ENCODE data around the gene CCDC77. TPM values are rescaled to one million over a fixed set of nuclear protein-coding genes. Genes with fewer than 3 reads are reported as not detected.

The CCDC77 gene
- total RNA-seq, 1 experiment from 2014 or later, result 21.9 TPM

DNA sequence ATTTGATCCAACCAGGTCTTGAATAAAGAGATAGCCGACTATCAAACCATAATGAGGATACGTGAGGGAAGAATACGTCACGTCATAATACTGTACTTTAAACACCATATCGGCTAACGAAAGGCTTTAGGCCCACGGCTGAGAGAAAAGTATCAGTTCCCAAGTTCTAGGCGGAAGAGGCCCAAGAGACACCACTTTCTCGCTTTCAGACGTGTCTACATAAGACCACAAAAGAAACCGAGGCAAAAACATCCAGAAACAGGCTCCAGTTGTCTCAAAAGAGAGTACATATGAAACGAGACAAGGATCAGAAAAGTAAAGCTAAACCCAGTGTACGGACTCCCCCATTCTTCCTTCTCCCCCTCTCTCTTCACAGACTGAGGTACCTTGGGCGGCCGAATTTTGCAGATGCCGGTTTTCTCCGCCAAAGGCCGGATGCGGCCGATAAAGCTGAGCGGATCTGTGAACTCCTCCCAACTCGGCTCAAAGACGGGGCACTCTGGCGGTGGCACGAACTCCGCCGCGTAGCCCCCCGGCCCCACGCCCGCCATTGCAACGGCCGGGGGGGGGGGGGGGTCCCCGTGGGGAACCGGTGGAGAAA lies 12.8 kb upstream of the CCDC77 start:
- Histone ChIP-seq H3K23me2 (ENCODE audit: insufficient read length, low read depth, low read length, poor library complexity, severe bottlenecking) (no peaks in the 10 kb centered on the region), H3K4me2 (ENCODE audit: insufficient read depth, insufficient read length, low read length) (peak overlapping the region; percentile 93), H4K91ac (ENCODE audit: insufficient read length, low read depth, low read length) (no peak overlapping the region), H3K56ac (ENCODE audit: insufficient read length, low read depth, low read length) (no peak overlapping the region), H3K18ac (ENCODE audit: insufficient read length, low read depth, low read length) (no peak overlapping the region), H3K4ac (ENCODE audit: low read depth, low read length) (no peak overlapping the region), H2BK20ac (ENCODE audit: low read depth, low read length, poor library complexity, severe bottlenecking) (no peak overlapping the region), H3T11ph (ENCODE audit: low read length) (no peak overlapping the region), H3K23ac (ENCODE audit: insufficient read length, low read depth, low read length) (no peak overlapping the region), H4K20me1 (ENCODE audit: control insufficient read depth, insufficient read depth, insufficient read length) (no peaks in the 10 kb centered on the region), H3K4me1 (ENCODE audit: insufficient read depth, low read length) (no peaks in the 10 kb centered on the region), H3K14ac (ENCODE audit: insufficient read depth, low read length) (peak overlapping the region; percentile 59; the same call in 1 of the 2 replicates), H3K27ac (ENCODE audit: insufficient read length, low read depth, low read length) (peak overlapping the region; percentile 76), H2BK12ac (ENCODE audit: insufficient read length, low read depth, low read length) (no peak overlapping the region), H2BK120ac (ENCODE audit: low read depth, low read length, poor library complexity, severe bottlenecking) (no peak overlapping the region), H2BK15ac (ENCODE audit: low read depth, low read length) (no peak overlapping the region), H3K79me1 (ENCODE audit: insufficient read depth, low read depth, low read length, poor library complexity, severe bottlenecking) (no peaks in the 10 kb centered on the region), H3K79me2 (ENCODE audit: insufficient read depth, low read length) (peaks cover 16% of the 10 kb centered on the region; the same call in 1 of the 2 replicates), H2BK5ac (ENCODE audit: insufficient read length, low read length) (no peak overlapping the region), H2AFZ (ENCODE audit: low read length) (no peak overlapping the region), H3K9me3 (ENCODE audit: control insufficient read depth, low read depth, low read length) (no peaks in the 10 kb centered on the region), H4K8ac (replicated peaks; ENCODE audit: insufficient read length, low read depth, low read length) (no peak overlapping the region), H4K5ac (ENCODE audit: insufficient read length, low read depth, low read length) (no peak overlapping the region), H3K9ac (ENCODE audit: extremely low read depth, insufficient read length, low read length) (peak overlapping the region; percentile 97), H3K27me3 (ENCODE audit: insufficient read depth, low read length) (no peaks in the 10 kb centered on the region), H2AK5ac (ENCODE audit: insufficient read length, low read length) (no peak overlapping the region)
- Mint-ChIP-seq H3K27me3 (ENCODE audit: low read depth) (peaks cover 3% of the 10 kb centered on the region), H3K27ac (peak overlapping the region; percentile 87 to 99 (median 99)), H3K4me3 (peak overlapping the region; percentile 93 to 95), H3K9me3 (no peaks in the 10 kb centered on the region; a peak in 2 of 5 replicates), H3K36me3 (ENCODE audit: insufficient read depth in 1 of 3, low read depth in 3 of 3) (peaks cover 6 to 22% (median 19%) of the 10 kb centered on the region in 3 experiments; a peak in 6 of 7 replicates), H3K4me1 (peaks cover 14 to 16% of the 10 kb centered on the region in 2 experiments)
- WGBS (ENCODE audit: extremely low coverage, insufficient read length, low lambda C conversion rate), result no CpG with 5 or more reads among the region's 35 CpGs
- no peak for DNase-seq
- TF ChIP-seq, protein P1, sequence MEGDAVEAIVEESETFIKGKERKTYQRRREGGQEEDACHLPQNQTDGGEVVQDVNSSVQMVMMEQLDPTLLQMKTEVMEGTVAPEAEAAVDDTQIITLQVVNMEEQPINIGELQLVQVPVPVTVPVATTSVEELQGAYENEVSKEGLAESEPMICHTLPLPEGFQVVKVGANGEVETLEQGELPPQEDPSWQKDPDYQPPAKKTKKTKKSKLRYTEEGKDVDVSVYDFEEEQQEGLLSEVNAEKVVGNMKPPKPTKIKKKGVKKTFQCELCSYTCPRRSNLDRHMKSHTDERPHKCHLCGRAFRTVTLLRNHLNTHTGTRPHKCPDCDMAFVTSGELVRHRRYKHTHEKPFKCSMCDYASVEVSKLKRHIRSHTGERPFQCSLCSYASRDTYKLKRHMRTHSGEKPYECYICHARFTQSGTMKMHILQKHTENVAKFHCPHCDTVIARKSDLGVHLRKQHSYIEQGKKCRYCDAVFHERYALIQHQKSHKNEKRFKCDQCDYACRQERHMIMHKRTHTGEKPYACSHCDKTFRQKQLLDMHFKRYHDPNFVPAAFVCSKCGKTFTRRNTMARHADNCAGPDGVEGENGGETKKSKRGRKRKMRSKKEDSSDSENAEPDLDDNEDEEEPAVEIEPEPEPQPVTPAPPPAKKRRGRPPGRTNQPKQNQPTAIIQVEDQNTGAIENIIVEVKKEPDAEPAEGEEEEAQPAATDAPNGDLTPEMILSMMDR (conservative IDR thresholded peaks at IDR 0.05), result no peak

All from H9 (cell line).